Muscle layer of duodenum (tissue), 2 donors: ENCODE results near the gene SLC39A8.
"Not testable (repeated sequence)": the region's sequence is repeated elsewhere in the genome, so short reads cannot be mapped to it uniquely, and the experiment has no call there.

Experiments used
- H3K27ac ChIP-seq: one replicate; pipeline ENCODE4 v1.7.0; 2013; ENCODE audit warnings: mild to moderate bottlenecking, low read length
- H3K27me3 ChIP-seq: one replicate; pipeline ENCODE4 v1.7.0; 2013; ENCODE audit warnings: low read depth, mild to moderate bottlenecking, control low read depth, low read length
- H3K36me3 ChIP-seq, 2 donors: one replicate each; pipeline ENCODE4 v1.7.0; 2013; ENCODE audit warnings: low read length in 2 of 2, control low read depth in 1 of 2, mild to moderate bottlenecking in 1 of 2; ENCODE audit not compliant: insufficient read depth in 2 of 2, control insufficient read depth in 1 of 2
- H3K4me1 ChIP-seq, 2 donors: one replicate each; pipeline ENCODE4 v1.7.0; 2013; ENCODE audit warnings: low read length in 2 of 2, mild to moderate bottlenecking in 2 of 2, control low read depth in 1 of 2, moderate library complexity in 1 of 2; ENCODE audit not compliant: insufficient read depth in 2 of 2, control insufficient read depth in 1 of 2
- H3K4me3 ChIP-seq, 2 donors: one replicate each; pipeline ENCODE4 v1.7.0; 2013; ENCODE audit warnings: low read length in 2 of 2, low read depth in 1 of 2, mild to moderate bottlenecking in 1 of 2
- H3K9me3 ChIP-seq, 2 donors: one replicate each; pipeline ENCODE4 v1.7.0; 2013; ENCODE audit warnings: low read length in 2 of 2, control low read depth in 1 of 2, mild to moderate bottlenecking in 1 of 2; ENCODE audit not compliant: control insufficient read depth in 1 of 2
- donor health status: healthy.

Gene SLC39A8

DNA sequence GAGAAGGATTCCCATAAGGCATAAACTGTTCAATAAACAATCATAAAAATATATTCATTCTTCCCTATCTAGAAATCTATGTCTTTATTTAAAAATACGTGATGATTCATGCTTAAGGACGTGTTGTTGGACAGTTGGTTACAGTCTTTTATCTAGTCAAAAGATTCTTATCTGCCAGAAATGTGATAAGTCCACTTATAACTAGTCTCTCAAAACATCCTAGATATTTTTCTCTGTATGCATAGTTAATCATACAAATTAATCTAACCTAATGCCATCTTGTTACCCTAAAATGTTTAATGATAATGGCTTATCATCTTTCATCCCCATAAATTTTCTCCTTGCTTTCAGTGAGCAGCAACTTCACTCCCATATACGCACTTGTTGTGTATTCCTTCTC lies 89.0 kb downstream of the SLC39A8 start:
- Histone ChIP-seq H3K27ac (no peak overlapping the region), H3K36me3 (no peaks in the 10 kb centered on the region), H3K27me3 (no peaks in the 10 kb centered on the region), H3K9me3 (no peaks in the 10 kb centered on the region), H3K4me1 (no peaks in the 10 kb centered on the region), H3K4me3 (no peak overlapping the region)

DNA sequence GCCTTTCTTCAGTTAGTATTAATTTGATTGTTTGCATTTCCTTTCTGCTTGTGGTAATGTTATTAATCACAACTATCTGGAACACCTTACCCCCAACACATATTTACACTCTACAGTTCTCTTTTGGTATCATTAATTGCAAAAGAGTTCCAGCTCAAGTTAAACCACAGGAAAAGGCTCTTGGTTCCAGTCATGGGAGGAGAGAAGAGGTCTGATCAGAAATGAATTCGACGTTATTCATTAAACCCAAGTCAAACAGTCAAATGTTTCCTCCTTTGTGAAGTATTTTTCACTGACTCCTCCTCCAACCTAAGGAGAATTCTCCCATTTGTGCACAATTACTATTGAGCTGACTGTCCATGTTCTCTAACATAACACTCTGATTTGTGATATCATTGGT lies 91.4 kb downstream of the SLC39A8 start:
- Histone ChIP-seq H3K9me3 (no peaks in the 10 kb centered on the region), H3K27me3 (no peaks in the 10 kb centered on the region), H3K27ac (no peak overlapping the region), H3K4me1 (no peaks in the 10 kb centered on the region), H3K4me3 (no peak overlapping the region), H3K36me3 (no peaks in the 10 kb centered on the region)

DNA sequence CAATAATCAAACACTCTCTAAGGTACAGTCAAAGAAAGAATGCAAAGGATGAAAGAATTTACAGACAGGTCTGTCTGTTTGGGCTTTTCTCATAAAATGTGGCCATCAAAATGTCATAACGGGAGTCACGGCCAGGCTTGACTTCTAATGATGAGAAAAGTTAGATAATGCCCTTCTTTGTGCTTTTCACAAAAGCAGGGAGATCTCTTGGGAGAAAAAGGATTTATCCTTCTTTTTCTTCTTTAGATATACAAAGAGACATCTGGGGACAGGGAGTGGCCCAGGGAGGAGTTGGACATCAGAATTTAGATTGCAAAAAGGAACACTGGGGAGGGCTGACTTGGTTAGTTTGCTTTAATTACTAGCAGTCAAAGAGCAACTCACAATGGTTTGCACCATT lies 93.1 kb downstream of the SLC39A8 start:
- H3K36me3 ChIP-seq, result no peaks in the 10 kb centered on the region
- no peaks in the 10 kb centered on the region for H3K9me3 ChIP-seq
- no peak overlapping the region for H3K27ac ChIP-seq
- H3K27me3 ChIP-seq, result no peaks in the 10 kb centered on the region
- H3K4me1 ChIP-seq, result no peaks in the 10 kb centered on the region
- no peak overlapping the region for H3K4me3 ChIP-seq

DNA sequence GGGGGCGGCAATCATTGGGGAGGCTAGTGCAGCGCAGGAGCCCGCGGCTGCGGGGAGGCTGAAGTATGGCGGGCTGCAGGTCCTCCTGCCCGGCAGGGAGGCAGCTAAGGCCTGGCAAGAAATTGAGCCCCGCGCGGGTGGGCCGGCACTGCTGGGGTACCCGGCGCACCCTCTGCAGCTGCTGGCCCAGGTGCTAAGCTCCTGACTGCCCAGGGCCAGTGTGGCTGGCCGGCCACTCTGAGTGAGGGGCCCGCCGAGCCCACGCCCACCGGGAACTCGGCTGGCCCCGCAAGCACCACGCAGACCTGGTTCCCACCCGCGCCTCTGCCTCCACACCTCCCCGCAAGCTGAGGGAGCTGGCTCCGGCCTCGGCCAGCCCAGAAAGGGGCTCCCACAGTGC lies 94.9 kb downstream of the SLC39A8 start:
- peaks cover 0 to under 1% of the 10 kb centered on the region in 2 donors for H3K9me3 ChIP-seq
- no peak overlapping the region for H3K4me3 ChIP-seq
- no peak overlapping the region for H3K27ac ChIP-seq

DNA sequence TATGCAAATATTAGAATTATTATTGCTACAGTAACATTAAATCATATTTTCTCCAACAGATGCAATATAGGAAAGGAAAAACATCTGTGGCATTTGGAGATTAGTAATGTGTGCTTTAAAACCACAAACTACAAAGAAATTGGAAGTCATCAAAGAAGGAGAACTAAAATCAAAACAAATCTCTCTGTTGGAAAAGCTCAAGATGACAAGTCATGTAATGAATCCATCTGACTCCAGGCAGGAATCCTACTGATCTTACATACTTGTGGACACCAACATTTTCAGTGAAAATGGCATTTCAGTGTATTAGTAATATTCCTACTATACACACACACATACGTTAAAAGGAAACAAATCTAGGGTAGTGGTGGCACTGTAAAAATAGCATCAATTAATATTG lies 98.2 kb downstream of the SLC39A8 start:
- Histone ChIP-seq H3K4me1 (no peaks in the 10 kb centered on the region), H3K36me3 (no peaks in the 10 kb centered on the region), H3K27me3 (no peaks in the 10 kb centered on the region), H3K27ac (no peak overlapping the region), H3K9me3 (peaks cover 0 to 8% of the 10 kb centered on the region in 2 donors), H3K4me3 (no peak overlapping the region)

More for the DNA sequence above, 94.9 kb downstream of the SLC39A8 start:
- Histone ChIP-seq H3K27me3 (no peaks in the 10 kb centered on the region), H3K4me1 (no peaks in the 10 kb centered on the region), H3K36me3 (no peaks in the 10 kb centered on the region)

DNA sequence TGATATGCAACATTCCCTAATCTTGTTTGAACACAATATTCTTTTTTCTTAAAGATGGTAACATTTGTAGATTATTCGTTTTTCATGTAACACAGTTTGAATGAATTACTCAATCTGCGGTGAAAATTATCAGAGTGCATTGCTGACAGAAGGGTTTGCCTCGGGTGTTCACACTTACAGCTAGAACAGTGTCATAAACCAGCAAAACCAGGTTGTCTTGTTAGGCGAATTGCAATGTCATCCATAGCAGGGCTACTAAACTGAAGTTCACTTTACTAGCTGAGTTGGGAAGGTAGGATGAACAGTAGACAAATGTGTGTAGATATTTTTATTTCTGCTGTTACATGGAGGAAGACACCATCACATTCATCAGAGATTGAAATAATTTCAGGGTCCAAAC lies 98.9 kb downstream of the SLC39A8 start:
- H3K4me1 ChIP-seq, result no peaks in the 10 kb centered on the region
- H3K36me3 ChIP-seq, result no peaks in the 10 kb centered on the region
- H3K9me3 ChIP-seq, result peaks cover 0 to 8% of the 10 kb centered on the region in 2 donors
- no peak overlapping the region for H3K27ac ChIP-seq
- H3K4me3 ChIP-seq, result no peak overlapping the region
- no peaks in the 10 kb centered on the region for H3K27me3 ChIP-seq

- H3K27me3 ChIP-seq, result no peaks in the 10 kb centered on the region
These were observed 100.3 kb downstream of the SLC39A8 start for GRCh38 chr4:102244878-102245535.

DNA sequence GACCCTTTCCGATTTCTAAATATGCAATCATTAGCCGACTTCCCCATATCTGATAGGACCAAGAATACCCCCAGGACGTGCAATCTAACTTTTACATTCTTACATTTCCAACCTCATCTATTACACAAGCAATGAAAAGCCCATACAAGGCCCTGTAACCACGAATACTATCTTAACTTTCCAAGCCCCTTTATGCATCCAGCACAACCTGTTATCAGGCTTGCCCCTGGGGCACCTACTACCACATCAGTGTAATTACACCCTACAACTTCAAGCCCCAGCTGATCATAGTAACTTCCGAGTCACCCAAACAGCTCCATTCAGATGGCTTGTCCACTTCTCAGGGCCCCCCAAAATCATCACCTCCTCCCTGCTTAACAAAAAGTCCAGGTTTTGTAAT lies 102.0 kb downstream of the SLC39A8 start:
- H3K27ac ChIP-seq, H3K36me3 ChIP-seq, H3K4me1 ChIP-seq, H3K27me3 ChIP-seq, H3K9me3 ChIP-seq, H3K4me3 ChIP-seq: not testable (repeated sequence)

More at GRCh38 chr4:102244878-102245535, 100.3 kb downstream of the SLC39A8 start:
- Histone ChIP-seq H3K36me3 (no peaks in the 10 kb centered on the region), H3K27ac (no peak overlapping the region), H3K4me3 (no peak overlapping the region), H3K4me1 (no peaks in the 10 kb centered on the region), H3K9me3 (peaks cover 0 to 8% of the 10 kb centered on the region in 2 donors)

DNA sequence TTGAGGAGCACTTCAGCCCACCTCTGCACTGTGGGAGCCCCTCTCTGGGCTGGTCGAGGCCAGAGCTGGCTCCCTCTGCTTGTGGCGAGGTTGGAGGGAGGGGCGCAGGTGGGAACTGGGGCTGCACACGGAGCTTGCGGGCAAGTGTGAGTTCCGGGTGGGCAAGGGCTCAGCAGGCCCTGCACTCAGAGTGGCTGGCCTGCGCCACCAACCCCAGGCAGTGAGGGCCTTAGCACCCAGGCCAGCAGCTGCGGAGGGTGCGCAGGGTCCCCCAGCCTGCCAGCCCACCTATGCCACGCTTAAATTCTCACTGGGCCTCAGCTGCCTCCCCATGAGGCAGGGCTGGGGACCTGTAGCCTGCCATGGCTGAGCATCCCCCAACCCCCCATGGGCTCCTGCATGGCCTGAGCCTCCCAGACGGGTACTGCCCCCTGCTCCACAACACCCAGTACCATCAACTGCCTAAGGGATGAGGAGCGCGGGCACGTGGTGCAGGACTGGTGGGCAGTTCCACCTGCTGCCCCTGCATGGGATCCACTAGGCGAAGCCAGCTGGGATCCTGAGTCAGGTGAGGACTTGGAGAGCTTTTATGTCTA lies 110.9 kb downstream of the SLC39A8 start:
- Histone ChIP-seq H3K27me3 (no peaks in the 10 kb centered on the region), H3K4me3 (no peak overlapping the region), H3K27ac (no peak overlapping the region), H3K4me1 (no peaks in the 10 kb centered on the region), H3K36me3 (no peaks in the 10 kb centered on the region), H3K9me3 (peaks cover 0 to 12% of the 10 kb centered on the region in 2 donors)

DNA sequence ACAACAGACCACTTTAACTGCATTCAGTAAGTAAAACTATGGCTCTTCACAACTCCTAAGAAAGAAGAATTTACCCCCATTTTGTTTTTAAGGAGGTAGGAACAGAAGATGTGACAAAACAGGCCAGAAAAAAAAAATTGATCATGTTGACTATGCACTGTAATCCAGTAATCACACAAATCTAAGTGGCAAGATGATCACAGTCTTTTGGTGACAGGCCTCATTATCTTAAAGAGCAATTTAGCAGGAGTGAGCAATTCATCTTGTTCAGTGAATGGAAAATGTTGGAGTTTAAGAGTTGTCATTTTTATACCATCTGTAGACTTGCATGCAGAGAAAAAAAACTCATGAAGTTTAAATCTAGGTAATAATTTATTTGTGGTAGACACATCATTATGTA lies 115.1 kb downstream of the SLC39A8 start:
- Histone ChIP-seq H3K4me1 (no peaks in the 10 kb centered on the region), H3K27ac (no peak overlapping the region), H3K27me3 (no peaks in the 10 kb centered on the region), H3K9me3 (peaks cover 0 to 10% of the 10 kb centered on the region in 2 donors), H3K36me3 (no peaks in the 10 kb centered on the region), H3K4me3 (no peak overlapping the region)

- Histone ChIP-seq H3K27ac (no peak overlapping the region), H3K9me3 (no peaks in the 10 kb centered on the region), H3K36me3 (no peaks in the 10 kb centered on the region), H3K27me3 (no peaks in the 10 kb centered on the region), H3K4me3 (no peak overlapping the region), H3K4me1 (no peaks in the 10 kb centered on the region)
These were observed 117.9 kb downstream of the SLC39A8 start for GRCh38 chr4:102227388-102227787.

GRCh38 chr4:102223461-102223860 lies 121.8 kb downstream of the SLC39A8 start:
- no peaks in the 10 kb centered on the region for H3K4me1 ChIP-seq
- no peaks in the 10 kb centered on the region for H3K27me3 ChIP-seq
- no peaks in the 10 kb centered on the region for H3K9me3 ChIP-seq
- no peaks in the 10 kb centered on the region for H3K36me3 ChIP-seq
- H3K4me3 ChIP-seq, result no peak overlapping the region
- no peak overlapping the region for H3K27ac ChIP-seq
